ENCODE results near the gene RIMBP2.
"Not testable (repeated sequence)": the region's sequence is repeated elsewhere in the genome, so short reads cannot be mapped to it uniquely, and the experiment has no call there.

Gene RIMBP2

GRCh38 chr12:130715998-130716968 lies at the start of gene RIMBP2:
RIMBP2 (minus strand) TSS chr12:130716299; CDS start chr12:130479013, 237,286 bp downstream.
- DNase-seq: peak; percentile 65

DNA sequence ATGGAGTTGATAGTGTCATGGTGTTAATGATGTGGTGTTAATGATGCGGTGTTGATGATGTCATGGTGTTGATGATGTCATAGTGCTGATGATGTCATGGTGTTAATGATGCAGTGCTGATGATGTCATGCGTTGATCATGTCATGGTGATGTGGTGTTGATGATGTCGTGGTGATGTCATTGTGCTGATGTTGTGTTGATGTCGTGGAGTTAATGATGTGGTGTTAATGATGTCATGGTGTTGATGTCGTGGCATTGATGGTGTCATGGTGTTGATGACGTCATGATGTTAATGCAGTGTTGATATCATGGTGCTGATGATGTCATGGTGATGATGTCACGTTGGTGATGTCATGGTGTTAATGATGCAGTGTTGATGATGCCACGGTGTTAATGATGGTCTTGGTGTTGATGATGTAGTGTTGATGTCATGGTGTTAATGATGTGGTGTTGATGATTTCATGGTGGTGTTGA lies 49.1 kb upstream of the RIMBP2 start:
- no peak for DNase-seq

DNA sequence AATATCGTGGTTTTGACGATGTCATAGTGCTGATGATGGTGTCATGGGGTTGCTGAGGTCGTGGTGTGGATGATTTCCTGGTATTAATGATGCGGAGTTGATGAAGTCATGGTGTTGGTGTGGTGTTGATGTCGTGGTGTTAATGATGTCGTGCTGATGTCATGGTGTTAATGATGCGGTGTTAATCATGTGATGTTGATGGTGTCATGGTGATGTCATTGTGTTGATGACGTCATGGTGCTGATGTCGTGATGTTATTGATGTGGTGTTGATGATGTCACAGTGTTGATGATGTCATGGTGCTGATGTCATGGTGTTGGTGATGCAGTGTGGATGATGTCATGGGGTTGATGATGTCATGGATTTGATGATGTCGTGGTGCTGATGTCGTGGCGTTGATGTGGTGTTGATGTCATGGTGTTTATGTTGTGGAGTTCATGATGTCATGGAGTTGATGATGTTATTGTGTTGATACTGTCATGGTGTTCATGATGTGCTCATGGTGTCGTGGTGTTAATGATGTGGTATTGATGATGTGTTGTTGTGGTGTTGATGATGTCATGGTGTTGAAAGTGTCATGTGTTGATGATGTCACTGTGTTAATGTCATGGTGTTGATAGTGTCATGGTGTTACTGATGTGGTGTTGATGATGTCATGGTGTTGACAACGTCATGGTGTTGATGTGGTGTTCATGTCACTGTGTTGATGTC lies 48.5 kb upstream of the RIMBP2 start:
- DNase-seq: no peak

GRCh38 chr12:130764073-130764472 lies 48.0 kb upstream of the RIMBP2 start:
- DNase-seq: no peak

DNA sequence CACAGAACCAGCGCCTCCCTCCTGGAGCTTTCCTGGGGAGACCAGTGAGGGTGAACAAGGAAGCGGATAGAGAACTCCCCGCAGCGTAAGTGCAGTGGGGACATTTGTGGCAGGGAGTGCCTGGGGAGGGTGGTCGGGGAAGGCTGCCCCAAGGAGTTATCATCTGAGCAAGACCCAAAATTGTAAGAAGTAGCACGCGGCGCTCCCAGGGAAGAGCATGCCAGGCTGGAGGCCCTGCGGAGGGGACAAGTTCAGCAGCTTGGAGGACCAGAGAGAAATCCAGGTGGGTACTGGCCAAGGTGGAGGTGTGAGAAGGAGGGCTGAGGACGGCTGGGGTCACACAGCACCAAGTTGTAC lies 46.2 kb upstream of the RIMBP2 start:
- DNase-seq: no peak

- DNase-seq: peak; percentile 63
Observed at GRCh38 chr12:130761537-130762318, 45.6 kb upstream of the RIMBP2 start.

- no peak for DNase-seq
Observed at GRCh38 chr12:130754234-130754901, 38.3 kb upstream of the RIMBP2 start.

GRCh38 chr12:130752692-130753230 lies 36.7 kb upstream of the RIMBP2 start:
- no peak for DNase-seq

- not testable (repeated sequence) for DNase-seq
Observed at GRCh38 chr12:130752037-130752436, 35.9 kb upstream of the RIMBP2 start.

- DNase-seq: no peak
Observed at GRCh38 chr12:130748786-130749185, 32.7 kb upstream of the RIMBP2 start.

GRCh38 chr12:130747867-130748740 lies 32.0 kb upstream of the RIMBP2 start:
- peak; percentile 56 for DNase-seq

DNA sequence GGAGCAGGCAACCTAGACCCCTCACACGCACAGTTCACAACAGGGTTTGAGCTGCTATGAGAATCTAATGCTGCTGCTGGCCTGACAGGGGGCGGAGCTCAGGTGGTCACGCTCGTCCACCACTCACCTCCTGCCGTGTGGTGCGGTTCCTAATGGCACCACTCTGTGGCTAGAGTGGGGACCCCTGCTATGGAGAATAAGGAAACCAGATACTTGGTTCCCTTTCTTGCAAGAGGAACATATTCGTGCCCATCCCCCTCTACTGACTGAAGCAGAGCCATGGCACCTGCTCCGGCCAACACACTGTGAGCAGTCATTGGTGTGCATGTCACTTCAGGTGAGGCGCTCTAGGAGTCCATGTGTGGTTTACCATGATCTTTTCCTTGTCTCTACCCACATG lies 30.4 kb upstream of the RIMBP2 start:
- no peak for DNase-seq

DNA sequence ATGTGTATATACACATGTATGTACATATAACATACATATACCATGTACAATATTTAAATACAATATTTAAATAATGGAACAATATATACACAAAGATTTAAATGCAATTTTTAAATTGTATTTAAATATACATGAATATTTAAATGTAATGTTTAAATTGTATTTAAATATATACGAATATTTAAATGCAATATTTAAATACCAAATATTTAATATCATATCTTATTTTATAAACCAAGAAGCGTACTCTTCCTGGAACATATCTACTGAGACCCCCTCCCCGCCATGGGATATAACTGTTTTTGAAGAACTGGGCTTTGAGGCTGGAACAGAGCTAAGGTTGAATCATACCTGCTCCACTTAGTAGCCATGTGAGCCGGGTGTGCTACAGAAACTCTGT lies 29.8 kb upstream of the RIMBP2 start:
- no peak for DNase-seq

GRCh38 chr12:130744274-130744673 lies 28.2 kb upstream of the RIMBP2 start:
- DNase-seq: no peak

DNA sequence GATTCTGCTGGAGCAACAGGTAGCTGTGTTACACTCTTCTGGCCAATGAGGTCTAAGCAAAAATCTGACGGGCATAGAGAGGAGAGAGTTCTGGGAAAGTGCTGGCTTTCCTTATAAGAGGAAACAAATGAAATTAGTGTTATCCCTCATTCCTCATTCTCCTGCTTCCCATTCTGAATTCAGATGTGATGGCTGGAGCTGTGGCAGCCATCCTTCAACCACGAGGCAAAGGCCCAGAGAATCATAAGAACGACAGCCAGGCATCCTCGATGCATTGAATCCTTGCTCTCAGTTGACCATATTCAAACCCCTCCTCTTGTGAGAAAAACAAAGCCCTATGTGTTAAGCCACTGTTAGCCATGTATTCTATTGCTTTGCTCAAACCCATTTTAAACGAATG lies 27.5 kb upstream of the RIMBP2 start:
- DNase-seq: no peak

- no peak for DNase-seq
Observed at GRCh38 chr12:130743176-130743575, 27.1 kb upstream of the RIMBP2 start.

DNA sequence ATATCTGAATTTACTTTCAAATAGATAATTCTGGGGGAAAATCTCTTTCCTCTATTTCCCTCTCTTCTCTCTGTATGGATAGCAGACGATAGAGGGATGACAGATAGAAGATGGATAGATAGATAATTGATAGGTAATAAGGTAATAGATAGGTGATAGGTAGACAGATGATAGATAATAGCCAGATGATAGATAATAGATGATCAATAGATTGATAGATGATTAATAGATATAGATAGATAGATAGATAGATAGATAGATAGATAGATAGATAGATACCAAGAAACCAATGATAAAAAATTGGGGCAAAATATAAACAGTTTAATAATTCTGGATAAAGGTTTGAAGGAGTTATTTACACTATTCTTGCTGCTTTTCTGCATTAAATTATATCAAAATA lies 26.6 kb upstream of the RIMBP2 start:
- DNase-seq: no peak

- no peak for DNase-seq
Observed at GRCh38 chr12:130742112-130742511, 26.0 kb upstream of the RIMBP2 start.

DNA sequence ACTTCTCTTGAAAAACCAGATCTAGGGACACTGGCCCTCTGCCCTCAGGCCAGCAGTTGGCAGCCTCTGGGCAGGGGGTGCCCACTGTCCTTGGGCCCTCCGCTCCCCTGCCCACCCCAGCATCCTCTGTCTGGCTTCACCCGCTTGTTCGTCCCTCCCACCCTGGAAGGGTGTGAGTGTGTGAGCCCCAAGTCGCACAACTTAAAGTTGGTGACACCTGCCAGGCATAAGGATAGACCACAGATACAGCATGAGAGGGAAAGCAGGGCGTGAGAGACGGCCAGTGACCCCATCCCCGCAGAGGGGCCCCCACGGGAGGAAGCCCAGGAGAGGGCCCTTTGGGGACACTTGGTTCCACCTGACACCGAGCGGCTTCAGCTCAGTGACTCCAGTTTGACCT lies 23.5 kb upstream of the RIMBP2 start:
- DNase-seq: no peak

- DNase-seq: not testable (repeated sequence)
Observed at GRCh38 chr12:130738403-130738802, 22.3 kb upstream of the RIMBP2 start.

GRCh38 chr12:130737731-130738130 lies 21.6 kb upstream of the RIMBP2 start:
- DNase-seq: no peak
